KMS-11 (cell line): ENCODE results near the gene FITM2.
"Not testable (repeated sequence)": the region's sequence is repeated elsewhere in the genome, so short reads cannot be mapped to it uniquely, and the experiment has no call there.

Experiments used
- H2AFZ ChIP-seq: fragments of 200-600 bp; sonication (generic); 2 replicates; pipeline ENCODE4 v1.6.1; 2016; ENCODE audit warnings: antibody characterized with exemption, mixed run types, low read depth
- H3K27ac ChIP-seq: fragments of 200-600 bp; sonication (generic); 2 replicates; pipeline ENCODE4 v1.6.1; 2016; ENCODE audit warnings: mild to moderate bottlenecking, mixed run types
- H3K27me3 ChIP-seq: fragments of 200-600 bp; sonication (generic); 2 replicates; pipeline ENCODE4 v1.6.1; 2017; ENCODE audit warnings: mild to moderate bottlenecking, low read depth, mixed run types, moderate library complexity; ENCODE audit not compliant: insufficient read depth
- H3K36me3 ChIP-seq: fragments of 200-600 bp; sonication (generic); 2 replicates; pipeline ENCODE4 v1.6.1; 2017; ENCODE audit warnings: mild to moderate bottlenecking, mixed run types; ENCODE audit not compliant: insufficient read depth
- H3K4me1 ChIP-seq: fragments of 200-600 bp; sonication (generic); 2 replicates; pipeline ENCODE4 v1.6.1; 2016; ENCODE audit warnings: mild to moderate bottlenecking, low read depth, mixed run types; ENCODE audit not compliant: poor library complexity, severe bottlenecking
- H3K4me2 ChIP-seq: fragments of 200-600 bp; sonication (generic); 2 replicates; pipeline ENCODE4 v1.7.0; 2016; ENCODE audit warnings: mild to moderate bottlenecking, mixed run types
- H3K4me3 ChIP-seq: fragments of 200-600 bp; sonication (generic); IDR thresholded peaks from 2 replicates; pipeline ENCODE4 v1.6.1; 2017; ENCODE audit warnings: low read depth, low read length, mixed read lengths; ENCODE audit not compliant: insufficient read depth
- H3K79me2 ChIP-seq: fragments of 200-600 bp; sonication (generic); 2 replicates; pipeline ENCODE4 v1.6.1; 2016; ENCODE audit warnings: low read depth, mixed run types; ENCODE audit not compliant: insufficient read depth
- H3K9ac ChIP-seq: fragments of 200-600 bp; sonication (generic); 2 replicates; pipeline ENCODE4 v1.6.1; 2016; ENCODE audit warnings: mild to moderate bottlenecking, mixed run types
- H4K20me1 ChIP-seq: fragments of 200-600 bp; sonication (generic); 2 replicates; pipeline ENCODE4 v1.6.1; 2016; ENCODE audit warnings: mild to moderate bottlenecking, mixed run types; ENCODE audit not compliant: insufficient read depth
- CTCF ChIP-seq: fragments of 200-600 bp; sonication (generic); conservative IDR thresholded peaks from 2 replicates; pipeline ENCODE4 v1.6.1; 2017; ENCODE audit warnings: low read depth, mild to moderate bottlenecking, antibody characterized with exemption, low read length, moderate library complexity, mixed read lengths

Gene FITM2

GRCh38 chr20:44328428-44328827, 17.4 kb upstream of the FITM2 start:
- Histone ChIP-seq H3K4me2 (no peak overlapping the region), H3K27ac (no peak overlapping the region), H4K20me1 (no peaks in the 10 kb centered on the region), H3K36me3 (no peaks in the 10 kb centered on the region), H2AFZ (no peak overlapping the region), H3K4me3 (no peak overlapping the region), H3K4me1 (no peaks in the 10 kb centered on the region), H3K27me3 (no peaks in the 10 kb centered on the region), H3K79me2 (no peaks in the 10 kb centered on the region), H3K9ac (no peak overlapping the region)
- no peak for TF ChIP-seq CTCF

GRCh38 chr20:44327748-44328147, 16.7 kb upstream of the FITM2 start:
- not testable (repeated sequence) for H3K4me2 ChIP-seq, H3K36me3 ChIP-seq, H3K4me1 ChIP-seq, H3K79me2 ChIP-seq, H3K27ac ChIP-seq, H3K4me3 ChIP-seq, H4K20me1 ChIP-seq, H3K9ac ChIP-seq, H3K27me3 ChIP-seq, H2AFZ ChIP-seq

- Histone ChIP-seq H3K9ac (peak overlapping the region; percentile 15; the same call in 1 of the 2 replicates), H4K20me1 (no peaks in the 10 kb centered on the region), H3K4me3 (no peak overlapping the region), H3K4me1 (no peaks in the 10 kb centered on the region), H2AFZ (peak overlapping the region; percentile 47), H3K4me2 (peak overlapping the region; percentile 36; the same call in 1 of the 2 replicates), H3K79me2 (no peaks in the 10 kb centered on the region), H3K36me3 (no peaks in the 10 kb centered on the region), H3K27ac (no peak overlapping the region), H3K27me3 (no peaks in the 10 kb centered on the region)
- TF ChIP-seq CTCF = no peak
Measured at GRCh38 chr20:44326391-44327159, 15.6 kb upstream of the FITM2 start.

- Histone ChIP-seq H3K9ac (no peak overlapping the region), H3K36me3 (no peaks in the 10 kb centered on the region), H4K20me1 (no peaks in the 10 kb centered on the region)
Measured at GRCh38 chr20:44324343-44324742, 13.3 kb upstream of the FITM2 start.

More at GRCh38 chr20:44324343-44324742, 13.3 kb upstream of the FITM2 start:
- Histone ChIP-seq H3K79me2 (no peaks in the 10 kb centered on the region), H3K4me1 (peaks cover 16% of the 10 kb centered on the region), H3K27ac (no peak overlapping the region), H3K27me3 (no peaks in the 10 kb centered on the region), H2AFZ (no peak overlapping the region), H3K4me3 (no peak overlapping the region), H3K4me2 (no peak overlapping the region)
- no peak for TF ChIP-seq CTCF
